ENCODE data around the gene TMEM120B.

Gene TMEM120B

DNA sequence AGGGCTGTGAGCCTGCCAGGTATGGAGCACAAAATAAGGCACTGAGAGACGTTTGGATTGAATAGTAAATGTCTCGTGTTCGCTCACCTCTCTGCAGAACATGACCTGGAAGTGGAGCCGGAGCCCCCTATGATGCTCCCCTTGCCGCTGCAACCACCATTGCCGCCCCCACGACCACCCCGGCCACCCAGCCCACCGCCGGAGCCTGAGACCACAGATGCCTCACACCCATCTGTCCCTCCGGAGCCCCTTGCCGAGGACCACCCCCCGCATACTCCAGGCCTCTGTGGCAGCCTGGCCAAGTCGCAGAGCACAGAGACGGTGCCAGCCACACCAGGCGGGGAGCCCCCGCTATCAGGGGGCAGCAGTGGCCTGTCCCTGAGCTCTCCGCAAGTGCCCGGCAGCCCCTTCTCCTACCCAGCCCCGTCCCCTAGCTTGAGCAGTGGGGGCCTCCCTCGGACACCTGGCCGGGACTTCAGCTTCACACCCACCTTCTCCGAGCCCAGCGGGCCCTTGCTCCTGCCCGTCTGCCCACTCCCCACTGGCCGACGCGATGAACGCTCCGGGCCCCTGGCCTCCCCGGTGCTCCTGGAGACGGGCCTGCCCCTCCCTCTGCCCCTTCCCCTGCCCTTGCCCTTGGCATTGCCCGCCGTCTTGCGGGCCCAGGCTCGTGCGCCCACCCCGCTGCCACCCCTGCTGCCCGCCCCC is 110.0 kb downstream of the TMEM120B start:
- no peaks in the 10 kb centered on the region for H3K4me1 ChIP-seq (ENCODE audit: insufficient read depth, low read length)
- H3K36me3 ChIP-seq (ENCODE audit: insufficient read depth, low read depth, low read length): peaks cover 62% of the 10 kb centered on the region
- H3K4me3 ChIP-seq (ENCODE audit: low read length): no peak overlapping the region
- no peak overlapping the region for H3K9ac ChIP-seq (ENCODE audit: low read depth, low read length)
- H3K27me3 ChIP-seq (ENCODE audit: insufficient read depth, low read length): no peaks in the 10 kb centered on the region
- no peaks in the 10 kb centered on the region for H3K9me3 ChIP-seq (ENCODE audit: insufficient read depth, low read depth, low read length)
- H3K27ac ChIP-seq (ENCODE audit: low read length): no peak overlapping the region

DNA sequence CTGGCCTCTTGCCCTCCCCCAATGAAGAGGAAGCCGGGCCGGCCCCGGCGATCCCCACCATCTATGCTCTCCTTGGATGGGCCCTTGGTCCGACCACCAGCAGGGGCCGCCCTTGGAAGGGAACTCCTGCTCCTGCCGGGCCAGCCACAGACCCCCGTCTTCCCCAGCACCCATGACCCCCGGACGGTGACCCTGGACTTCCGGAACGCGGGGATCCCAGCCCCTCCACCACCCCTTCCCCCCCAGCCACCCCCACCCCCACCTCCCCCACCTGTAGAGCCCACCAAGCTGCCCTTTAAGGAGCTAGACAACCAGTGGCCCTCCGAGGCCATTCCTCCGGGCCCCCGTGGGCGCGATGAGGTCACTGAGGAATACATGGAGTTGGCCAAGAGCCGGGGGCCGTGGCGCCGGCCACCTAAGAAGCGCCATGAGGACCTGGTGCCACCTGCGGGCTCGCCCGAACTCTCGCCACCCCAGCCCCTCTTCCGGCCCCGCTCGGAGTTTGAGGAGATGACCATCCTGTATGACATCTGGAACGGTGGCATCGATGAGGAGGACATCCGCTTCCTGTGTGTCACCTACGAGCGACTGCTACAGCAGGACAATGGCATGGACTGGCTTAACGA is 110.7 kb downstream of the TMEM120B start:
- no peak overlapping the region for H3K9ac ChIP-seq (ENCODE audit: low read depth, low read length)
- no peaks in the 10 kb centered on the region for H3K9me3 ChIP-seq (ENCODE audit: insufficient read depth, low read depth, low read length)
- no peaks in the 10 kb centered on the region for H3K27me3 ChIP-seq (ENCODE audit: insufficient read depth, low read length)
- H3K36me3 ChIP-seq (ENCODE audit: insufficient read depth, low read depth, low read length): peaks cover 62% of the 10 kb centered on the region
- no peak overlapping the region for H3K4me3 ChIP-seq (ENCODE audit: low read length)
- no peak overlapping the region for H3K27ac ChIP-seq (ENCODE audit: low read length)
- no peaks in the 10 kb centered on the region for H3K4me1 ChIP-seq (ENCODE audit: insufficient read depth, low read length)

DNA sequence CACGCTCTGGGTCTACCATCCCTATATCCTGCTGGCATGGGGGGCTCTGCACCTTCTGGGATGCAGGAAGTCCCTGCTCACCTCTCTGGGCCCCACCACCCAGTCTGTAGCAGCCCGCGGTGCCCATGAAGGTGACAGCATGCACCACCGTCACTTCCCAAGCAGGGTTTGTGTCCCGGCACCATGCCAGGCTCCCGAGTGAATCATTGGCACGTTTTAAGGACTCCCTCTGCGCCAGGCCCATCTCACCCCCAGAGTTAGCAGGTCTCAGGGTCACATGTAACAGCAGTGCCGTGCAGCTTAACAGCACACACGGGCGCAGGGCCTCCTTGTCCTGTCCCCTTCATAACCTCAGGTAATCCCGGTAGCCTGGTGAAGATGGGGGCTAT is 111.2 kb downstream of the TMEM120B start:
- no peak overlapping the region for H3K9ac ChIP-seq (ENCODE audit: low read depth, low read length)
- H3K4me3 ChIP-seq (ENCODE audit: low read length): no peak overlapping the region
- peaks cover 67% of the 10 kb centered on the region for H3K36me3 ChIP-seq (ENCODE audit: insufficient read depth, low read depth, low read length)
- no peak overlapping the region for H3K27ac ChIP-seq (ENCODE audit: low read length)
- no peaks in the 10 kb centered on the region for H3K27me3 ChIP-seq (ENCODE audit: insufficient read depth, low read length)
- H3K4me1 ChIP-seq (ENCODE audit: insufficient read depth, low read length): no peaks in the 10 kb centered on the region
- no peaks in the 10 kb centered on the region for H3K9me3 ChIP-seq (ENCODE audit: insufficient read depth, low read depth, low read length)

DNA sequence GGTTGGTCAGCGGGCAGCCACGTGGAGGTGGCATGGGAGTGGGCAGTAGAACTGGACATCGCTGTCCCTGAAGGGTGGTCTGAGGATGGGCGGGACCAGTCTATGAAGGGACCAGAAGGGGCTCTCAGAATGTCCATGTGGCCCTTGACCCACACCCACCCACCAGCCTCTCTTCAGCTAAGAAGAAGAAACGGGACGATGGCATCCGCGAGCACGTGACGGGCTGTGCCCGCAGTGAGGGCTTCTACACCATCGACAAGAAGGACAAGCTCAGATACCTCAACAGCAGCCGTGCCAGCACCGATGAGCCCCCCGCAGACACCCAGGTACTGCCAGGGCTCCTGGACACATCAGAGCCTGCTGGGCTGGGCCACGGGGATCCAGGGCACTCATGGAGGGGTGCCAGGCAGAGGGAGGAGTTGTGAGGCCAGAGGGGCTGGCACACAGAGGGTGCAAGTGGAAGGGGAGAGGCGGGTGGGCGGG is 112.5 kb downstream of the TMEM120B start:
- Histone ChIP-seq H3K9me3 (ENCODE audit: insufficient read depth, low read depth, low read length) (no peaks in the 10 kb centered on the region), H3K4me1 (ENCODE audit: insufficient read depth, low read length) (no peaks in the 10 kb centered on the region), H3K27me3 (ENCODE audit: insufficient read depth, low read length) (no peaks in the 10 kb centered on the region), H3K4me3 (ENCODE audit: low read length) (no peak overlapping the region), H3K9ac (ENCODE audit: low read depth, low read length) (no peak overlapping the region), H3K27ac (ENCODE audit: low read length) (no peak overlapping the region), H3K36me3 (ENCODE audit: insufficient read depth, low read depth, low read length) (peaks cover 68% of the 10 kb centered on the region)

DNA sequence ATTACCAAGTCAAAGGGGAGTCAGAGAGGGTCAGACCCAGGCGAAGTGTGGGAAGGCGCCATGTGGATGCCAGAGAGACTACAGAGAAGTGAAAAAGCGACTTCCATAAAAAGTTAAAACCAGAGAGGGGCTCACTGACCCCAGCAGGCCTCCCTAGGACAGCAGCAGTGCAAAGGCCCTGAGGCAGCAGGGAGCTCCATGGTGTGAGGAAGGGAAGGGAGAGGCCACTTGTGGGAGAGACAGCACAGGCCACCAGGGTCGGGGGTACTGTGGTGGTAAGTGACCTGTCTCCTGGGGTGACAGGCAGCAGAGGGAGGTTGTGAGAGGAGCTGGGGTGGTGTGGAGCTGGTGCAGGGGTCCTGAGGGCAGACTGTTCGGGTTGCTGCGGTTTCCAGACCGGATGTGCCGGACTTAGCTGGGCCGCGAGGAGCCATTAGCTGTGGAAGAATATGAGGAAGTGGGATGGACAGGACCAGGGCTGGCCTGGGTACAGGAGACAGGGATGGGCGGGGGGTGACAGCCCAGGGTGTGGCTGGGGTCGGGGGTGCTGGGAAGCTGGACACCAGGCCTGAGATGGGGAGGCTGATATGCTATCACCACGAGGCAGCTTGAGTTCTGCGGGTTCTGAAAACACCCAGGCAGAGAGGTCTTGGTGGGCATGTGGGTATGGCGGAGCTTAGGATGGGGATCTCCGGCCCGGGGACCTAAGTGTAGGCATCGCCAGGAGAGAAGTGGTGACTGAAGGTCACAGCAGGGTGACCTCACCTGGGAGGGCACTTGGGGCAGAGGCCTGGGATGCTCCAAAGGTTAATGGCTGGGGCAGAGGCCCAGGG is 114.0 kb downstream of the TMEM120B start:
- Histone ChIP-seq H3K27me3 (ENCODE audit: insufficient read depth, low read length) (no peaks in the 10 kb centered on the region), H3K9ac (ENCODE audit: low read depth, low read length) (no peak overlapping the region), H3K27ac (ENCODE audit: low read length) (no peak overlapping the region), H3K4me1 (ENCODE audit: insufficient read depth, low read length) (no peaks in the 10 kb centered on the region), H3K36me3 (ENCODE audit: insufficient read depth, low read depth, low read length) (peaks cover 72% of the 10 kb centered on the region), H3K9me3 (ENCODE audit: insufficient read depth, low read depth, low read length) (no peaks in the 10 kb centered on the region), H3K4me3 (ENCODE audit: low read length) (no peak overlapping the region)

DNA sequence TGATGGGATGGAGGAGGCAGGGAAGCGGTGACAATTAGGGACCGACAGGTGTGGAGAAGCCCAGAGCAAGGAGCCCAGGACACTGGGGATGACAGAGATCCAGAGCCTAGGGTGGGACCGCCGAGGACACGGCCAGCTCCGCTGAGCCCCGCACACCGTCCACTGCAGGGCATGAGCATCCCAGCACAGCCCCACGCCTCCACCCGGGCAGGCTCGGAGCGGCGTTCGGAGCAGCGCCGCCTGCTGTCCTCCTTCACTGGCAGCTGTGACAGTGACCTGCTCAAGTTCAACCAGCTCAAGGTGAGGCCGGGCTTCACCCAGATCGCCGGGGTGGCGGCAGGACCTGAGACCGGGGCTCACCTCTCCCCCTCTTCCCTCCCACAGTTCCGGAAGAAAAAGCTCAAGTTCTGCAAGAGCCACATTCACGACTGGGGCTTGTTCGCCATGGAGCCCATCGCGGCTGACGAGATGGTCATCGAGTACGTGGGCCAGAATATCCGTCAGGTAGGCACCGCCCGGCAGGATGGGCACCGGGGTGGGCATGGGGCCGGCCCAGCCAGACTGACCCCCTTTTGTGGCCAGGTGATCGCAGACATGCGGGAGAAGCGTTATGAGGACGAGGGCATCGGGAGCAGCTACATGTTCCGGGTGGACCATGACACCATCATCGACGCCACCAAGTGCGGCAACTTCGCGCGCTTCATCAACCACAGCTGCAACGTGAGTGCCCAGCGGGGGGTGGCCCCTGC is 115.0 kb downstream of the TMEM120B start:
- no peaks in the 10 kb centered on the region for H3K27me3 ChIP-seq (ENCODE audit: insufficient read depth, low read length)
- peaks cover 77% of the 10 kb centered on the region for H3K36me3 ChIP-seq (ENCODE audit: insufficient read depth, low read depth, low read length)
- no peak overlapping the region for H3K4me3 ChIP-seq (ENCODE audit: low read length)
- no peak overlapping the region for H3K9ac ChIP-seq (ENCODE audit: low read depth, low read length)
- no peak overlapping the region for H3K27ac ChIP-seq (ENCODE audit: low read length)
- H3K4me1 ChIP-seq (ENCODE audit: insufficient read depth, low read length): no peaks in the 10 kb centered on the region
- H3K9me3 ChIP-seq (ENCODE audit: insufficient read depth, low read depth, low read length): no peaks in the 10 kb centered on the region

DNA sequence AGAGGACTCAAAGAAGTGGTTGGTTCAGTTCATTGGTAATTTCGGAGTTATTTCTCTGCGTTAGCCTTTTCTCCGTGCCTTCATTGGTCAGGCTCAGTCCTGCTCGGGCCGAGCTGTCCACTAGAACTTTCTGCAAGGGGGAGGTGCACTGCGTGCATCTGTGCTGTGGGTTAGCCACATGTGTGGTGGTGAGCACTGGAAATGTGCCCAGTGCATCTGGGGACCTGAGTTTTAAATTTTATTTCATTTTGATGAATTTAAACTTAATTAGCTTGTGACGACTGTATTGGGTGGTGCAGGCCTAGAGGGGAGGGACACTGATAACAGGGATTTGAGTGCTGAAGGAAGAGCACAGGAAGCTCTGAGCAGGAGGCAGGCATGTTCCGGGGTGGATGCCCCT is 115.8 kb downstream of the TMEM120B start:
- Histone ChIP-seq H3K36me3 (ENCODE audit: insufficient read depth, low read depth, low read length) (peaks cover 75% of the 10 kb centered on the region), H3K27ac (ENCODE audit: low read length) (no peak overlapping the region)

DNA sequence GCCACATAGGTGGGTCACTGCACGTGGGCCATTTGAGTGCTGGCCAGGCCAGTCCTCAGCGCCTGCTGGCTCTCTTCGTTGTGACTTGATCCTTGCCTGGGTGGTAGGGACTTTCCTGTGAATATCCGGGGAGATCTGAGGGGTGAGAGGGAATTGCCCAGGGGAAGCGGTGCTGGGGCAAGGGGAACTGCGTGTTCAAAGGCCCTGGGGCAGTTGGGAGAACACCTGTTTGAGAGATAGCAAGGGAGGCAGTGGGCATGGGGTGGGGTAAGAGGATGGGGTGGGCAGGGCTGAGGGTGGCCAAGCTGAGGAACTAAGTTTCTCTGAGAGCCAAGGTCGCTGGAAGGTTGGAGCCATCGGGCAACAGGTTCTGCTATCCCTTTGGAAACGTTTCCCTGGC is 116.3 kb downstream of the TMEM120B start:
- no peak overlapping the region for H3K27ac ChIP-seq (ENCODE audit: low read length)
- no peaks in the 10 kb centered on the region for H3K9me3 ChIP-seq (ENCODE audit: insufficient read depth, low read depth, low read length)
- no peak overlapping the region for H3K9ac ChIP-seq (ENCODE audit: low read depth, low read length)
- no peaks in the 10 kb centered on the region for H3K27me3 ChIP-seq (ENCODE audit: insufficient read depth, low read length)
- H3K36me3 ChIP-seq (ENCODE audit: insufficient read depth, low read depth, low read length): peaks cover 70% of the 10 kb centered on the region
- no peak overlapping the region for H3K4me3 ChIP-seq (ENCODE audit: low read length)
- H3K4me1 ChIP-seq (ENCODE audit: insufficient read depth, low read length): no peaks in the 10 kb centered on the region

More for the DNA sequence above, 115.8 kb downstream of the TMEM120B start:
- no peak overlapping the region for H3K9ac ChIP-seq (ENCODE audit: low read depth, low read length)
- H3K27me3 ChIP-seq (ENCODE audit: insufficient read depth, low read length): no peaks in the 10 kb centered on the region
- no peaks in the 10 kb centered on the region for H3K9me3 ChIP-seq (ENCODE audit: insufficient read depth, low read depth, low read length)
- H3K4me1 ChIP-seq (ENCODE audit: insufficient read depth, low read length): no peaks in the 10 kb centered on the region
- no peak overlapping the region for H3K4me3 ChIP-seq (ENCODE audit: low read length)

DNA sequence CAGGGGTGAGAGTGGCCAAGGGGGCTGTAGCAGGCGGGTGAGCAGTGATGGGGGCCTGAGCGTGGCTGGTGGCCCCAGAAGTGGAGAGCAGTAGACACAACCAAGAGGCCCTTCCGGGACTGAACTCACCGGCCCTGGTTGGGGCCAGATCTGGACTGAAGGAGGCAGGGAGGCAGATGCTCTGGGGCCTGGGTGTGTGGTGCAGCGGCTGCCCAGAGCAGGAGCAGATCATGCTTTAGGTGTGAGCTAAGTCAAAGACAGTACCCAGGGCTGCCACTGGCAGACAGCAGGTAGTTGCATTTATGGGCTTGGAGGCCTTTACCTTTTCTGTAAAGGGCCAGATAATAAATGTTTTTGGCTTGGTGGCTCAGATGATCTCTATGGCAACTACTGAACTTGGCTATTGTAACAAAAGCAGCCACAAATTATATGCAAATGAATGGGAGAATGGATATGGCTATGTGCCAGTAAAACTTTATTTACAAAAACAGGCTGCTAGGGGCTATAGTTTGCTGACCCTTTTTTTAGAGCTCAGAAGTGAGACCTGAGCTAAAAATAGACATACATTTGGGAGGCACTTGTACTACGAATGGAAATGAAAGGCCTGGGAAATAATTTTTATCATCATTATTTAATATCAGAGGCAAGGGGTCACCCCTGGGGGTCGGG is 116.8 kb downstream of the TMEM120B start:
- peaks cover 66% of the 10 kb centered on the region for H3K36me3 ChIP-seq (ENCODE audit: insufficient read depth, low read depth, low read length)

DNA sequence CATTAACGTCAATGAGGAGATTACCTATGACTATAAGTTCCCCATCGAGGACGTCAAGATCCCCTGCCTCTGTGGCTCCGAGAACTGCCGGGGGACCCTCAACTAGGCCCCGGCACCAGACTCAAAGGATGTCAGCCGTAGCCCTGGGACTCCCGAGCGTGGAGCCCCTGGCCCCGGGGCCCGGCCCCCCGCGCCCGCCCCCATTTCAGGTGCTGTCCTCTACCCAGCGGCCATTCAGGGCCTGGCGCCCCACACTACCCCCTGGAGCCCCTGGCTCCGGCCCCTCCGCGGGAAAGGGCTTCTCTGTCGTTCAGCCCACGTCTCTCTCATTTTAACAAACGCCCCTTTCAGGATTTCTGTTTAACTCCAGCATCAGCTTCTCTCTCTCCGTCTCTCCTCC is 117.6 kb downstream of the TMEM120B start:
- H3K4me1 ChIP-seq (ENCODE audit: insufficient read depth, low read length): no peaks in the 10 kb centered on the region
- H3K27ac ChIP-seq (ENCODE audit: low read length): no peak overlapping the region
- H3K9ac ChIP-seq (ENCODE audit: low read depth, low read length): no peak overlapping the region
- no peak overlapping the region for H3K4me3 ChIP-seq (ENCODE audit: low read length)
- peaks cover 65% of the 10 kb centered on the region for H3K36me3 ChIP-seq (ENCODE audit: insufficient read depth, low read depth, low read length)
- H3K27me3 ChIP-seq (ENCODE audit: insufficient read depth, low read length): no peaks in the 10 kb centered on the region
- no peaks in the 10 kb centered on the region for H3K9me3 ChIP-seq (ENCODE audit: insufficient read depth, low read depth, low read length)

More for the DNA sequence above, 116.8 kb downstream of the TMEM120B start:
- Histone ChIP-seq H3K27ac (ENCODE audit: low read length) (no peak overlapping the region), H3K4me3 (ENCODE audit: low read length) (no peak overlapping the region), H3K27me3 (ENCODE audit: insufficient read depth, low read length) (no peaks in the 10 kb centered on the region), H3K9ac (ENCODE audit: low read depth, low read length) (no peak overlapping the region), H3K4me1 (ENCODE audit: insufficient read depth, low read length) (no peaks in the 10 kb centered on the region), H3K9me3 (ENCODE audit: insufficient read depth, low read depth, low read length) (no peaks in the 10 kb centered on the region)
